GM12878 (cell line): ENCODE measurements around the gene PHEX. TPM values are rescaled to one million over a fixed set of nuclear protein-coding genes. Genes with fewer than 3 reads are reported as not detected.

Source experiments
- CEBPB ChIP-seq, 2 experiments: fragments of 150-350 bp in 1 of 2; IDR thresholded peaks; 2 replicates each; pipeline ENCODE4 v1.6.1; 2012 to 2014; ENCODE audit warnings: low read depth in 2 of 2, low read length in 2 of 2, borderline replicate concordance in 1 of 2, inconsistent platforms in 1 of 2
- CEBPZ ChIP-seq: fragments of 150-350 bp; IDR thresholded peaks from 2 replicates; pipeline ENCODE4 v1.6.1; 2016; ENCODE audit warnings: low read depth, low read length
- EP300 ChIP-seq, 2 experiments: fragments of 150-350 bp in 1 of 2; IDR thresholded peaks; 2 replicates each; pipeline ENCODE4 v1.6.1; 2011 to 2012; ENCODE audit warnings: low read depth in 2 of 2, low read length in 2 of 2, borderline replicate concordance in 1 of 2, improper control_type of control experiment in 1 of 2, inconsistent platforms in 1 of 2; ENCODE audit not compliant: control insufficient read depth in 1 of 2
- HDAC6 ChIP-seq: fragments of 200-600 bp; sonication (generic); IDR thresholded peaks from one replicate; pipeline ENCODE4 v1.8.0; 2017; ENCODE audit warnings: antibody characterized with exemption; ENCODE audit not compliant: unreplicated experiment
- IRF3 ChIP-seq: fragments of 450-650 bp; IDR thresholded peaks from 2 replicates; pipeline ENCODE4 v1.6.1; 2014; ENCODE audit warnings: mild to moderate bottlenecking
- JUND ChIP-seq: IDR thresholded peaks from 2 replicates; pipeline ENCODE4 v1.6.1; 2012; ENCODE audit warnings: low read depth, mild to moderate bottlenecking, low read length, improper control_type of control experiment, moderate library complexity
- SREBF2 ChIP-seq: IDR thresholded peaks from 2 replicates; pipeline ENCODE4 v1.6.1; 2012; ENCODE audit warnings: mild to moderate bottlenecking, low read length
- ZBTB40 ChIP-seq: fragments of 450-650 bp; IDR thresholded peaks from 2 replicates; pipeline ENCODE4 v1.6.1; 2016; ENCODE audit warnings: mild to moderate bottlenecking, moderate library complexity, borderline replicate concordance
- ZNF24 ChIP-seq: fragments of 450-650 bp; IDR thresholded peaks from 2 replicates; pipeline ENCODE4 v1.6.1; 2017; ENCODE audit warnings: antibody characterized with exemption, mild to moderate bottlenecking
- ZNF274 ChIP-seq: IDR thresholded peaks from one replicate; pipeline ENCODE4 v1.8.0; 2011; ENCODE audit not compliant: insufficient read length, insufficient read depth
- polyA plus RNA-seq, 11 experiments: library from polyadenylated mRNA; depleted of rRNA in 4 of 11; unstranded in 6 of 11; stranded (reverse) in 5 of 11; fragments of >200 nt; fragmentation: Nextera tagmentation in 4 of 11; fragmentation: Illumina TruSeq in 1 of 11; extraction: Ambion mirVana in 4 of 11; extraction: Trizol in 1 of 11; gene quantifications; 1 replicate in 1 of 11; 2 replicates in 10 of 11; pipeline versions ENCODE4 v1.2.1 to v1.2.3, GENCODE V29; 2011 to 2016; ENCODE audit warnings: inconsistent platforms in 2 of 11, missing spikeins in 2 of 11, low read depth in 1 of 11
- total RNA-seq, 4 experiments: library from RNA; depleted of rRNA in 3 of 4; stranded (reverse); fragments of >200 nt in 3 of 4; fragmentation: Illumina TruSeq in 1 of 4; extraction: Trizol in 1 of 4; gene quantifications; 2 replicates each; pipeline versions ENCODE4 v1.2.1 to v1.2.3, GENCODE V29; 2013 to 2021

Gene PHEX
- total and polyA plus RNA-seq, 10 of the 15 experiments (the other 5 are each of a cell fraction or from before 2014, with no cell fraction given), result 0.12 to 97.2 (median 0.55) TPM

GRCh38 chrX:22105231-22105630, 73.1 kb downstream of the PHEX start (continued):
- TF ChIP-seq CEBPZ (no peak), HDAC6 (no peak), ZNF274 (no peak), ZNF24 (no peak), SREBF2 (no peak), ZBTB40 (no peak), JUND (no peak), EP300 (IDR thresholded peaks at IDR 0.05; ENCODE audit: borderline replicate concordance in 1 of 2, control insufficient read depth in 1 of 2, low read depth in 2 of 2, low read length in 2 of 2) (no peak), IRF3 (no peak), CEBPB (IDR thresholded peaks at IDR 0.05; ENCODE audit: borderline replicate concordance in 1 of 2, low read depth in 2 of 2, low read length in 2 of 2) (no peak)
